ENCODE measurements around the gene KLK14. TPM values are rescaled to one million over a fixed set of nuclear protein-coding genes. Genes with fewer than 3 reads are reported as not detected.

Gene KLK14
- polyA plus RNA-seq, 1 donor from 2014 or later = not detected

DNA sequence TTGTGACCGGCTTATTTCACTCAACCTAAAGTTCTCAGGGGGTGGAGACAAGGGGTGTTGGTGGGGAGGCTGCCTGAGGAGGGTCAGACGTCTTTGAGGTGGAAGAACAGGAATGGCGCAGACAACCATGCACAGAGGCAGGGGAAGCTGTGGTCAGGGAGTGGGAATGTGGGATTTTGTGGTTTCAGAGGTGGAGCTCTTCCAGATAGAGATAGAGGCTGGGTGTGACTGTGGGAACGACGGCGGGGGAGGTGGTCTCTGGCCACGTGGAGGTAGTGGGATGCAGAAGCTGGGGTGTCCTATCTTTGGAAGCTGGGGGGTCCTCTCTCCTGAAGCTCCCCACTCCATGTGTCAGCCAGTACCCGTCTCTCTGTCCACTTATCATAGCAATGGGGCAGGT lies 7.8 kb upstream of the KLK14 start:
- H2AFZ ChIP-seq (ENCODE audit: low read depth, low read length) = no peak overlapping the region
- no peaks in the 10 kb centered on the region for H3K9me2 ChIP-seq (ENCODE audit: insufficient read depth, low read length)
- TF ChIP-seq MXI1 (conservative IDR thresholded peaks at IDR 0.05; ENCODE audit: poor library complexity, severe bottlenecking) (no peak), POLR2AphosphoS5 (IDR thresholded peaks at IDR 0.05) (no peak), EZH2 (IDR thresholded peaks at IDR 0.05; ENCODE audit: borderline replicate concordance, insufficient read depth, low read length, poor library complexity, severe bottlenecking) (no peak), SMC3 (conservative IDR thresholded peaks at IDR 0.05; ENCODE audit: poor library complexity) (no peak), TAF1 (IDR thresholded peaks at IDR 0.05; ENCODE audit: low read depth) (no peak), RAD21 (conservative IDR thresholded peaks at IDR 0.05) (no peak), CTCF (IDR thresholded peaks at IDR 0.05; ENCODE audit: poor library complexity, severe bottlenecking) (no peak), EP300 (conservative IDR thresholded peaks at IDR 0.05; ENCODE audit: poor library complexity, severe bottlenecking) (no peak)
- TF ChIP-seq, protein P1, sequence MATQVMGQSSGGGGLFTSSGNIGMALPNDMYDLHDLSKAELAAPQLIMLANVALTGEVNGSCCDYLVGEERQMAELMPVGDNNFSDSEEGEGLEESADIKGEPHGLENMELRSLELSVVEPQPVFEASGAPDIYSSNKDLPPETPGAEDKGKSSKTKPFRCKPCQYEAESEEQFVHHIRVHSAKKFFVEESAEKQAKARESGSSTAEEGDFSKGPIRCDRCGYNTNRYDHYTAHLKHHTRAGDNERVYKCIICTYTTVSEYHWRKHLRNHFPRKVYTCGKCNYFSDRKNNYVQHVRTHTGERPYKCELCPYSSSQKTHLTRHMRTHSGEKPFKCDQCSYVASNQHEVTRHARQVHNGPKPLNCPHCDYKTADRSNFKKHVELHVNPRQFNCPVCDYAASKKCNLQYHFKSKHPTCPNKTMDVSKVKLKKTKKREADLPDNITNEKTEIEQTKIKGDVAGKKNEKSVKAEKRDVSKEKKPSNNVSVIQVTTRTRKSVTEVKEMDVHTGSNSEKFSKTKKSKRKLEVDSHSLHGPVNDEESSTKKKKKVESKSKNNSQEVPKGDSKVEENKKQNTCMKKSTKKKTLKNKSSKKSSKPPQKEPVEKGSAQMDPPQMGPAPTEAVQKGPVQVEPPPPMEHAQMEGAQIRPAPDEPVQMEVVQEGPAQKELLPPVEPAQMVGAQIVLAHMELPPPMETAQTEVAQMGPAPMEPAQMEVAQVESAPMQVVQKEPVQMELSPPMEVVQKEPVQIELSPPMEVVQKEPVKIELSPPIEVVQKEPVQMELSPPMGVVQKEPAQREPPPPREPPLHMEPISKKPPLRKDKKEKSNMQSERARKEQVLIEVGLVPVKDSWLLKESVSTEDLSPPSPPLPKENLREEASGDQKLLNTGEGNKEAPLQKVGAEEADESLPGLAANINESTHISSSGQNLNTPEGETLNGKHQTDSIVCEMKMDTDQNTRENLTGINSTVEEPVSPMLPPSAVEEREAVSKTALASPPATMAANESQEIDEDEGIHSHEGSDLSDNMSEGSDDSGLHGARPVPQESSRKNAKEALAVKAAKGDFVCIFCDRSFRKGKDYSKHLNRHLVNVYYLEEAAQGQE (IDR thresholded peaks at IDR 0.05; ENCODE audit: borderline replicate concordance) = no peak
- no peak overlapping the region for H3K27ac ChIP-seq (ENCODE audit: low read length)
- no peaks in the 10 kb centered on the region for H3K79me2 ChIP-seq (replicated peaks; ENCODE audit: insufficient read depth, low read length)
- H4K20me1 ChIP-seq (ENCODE audit: insufficient read depth) = no peaks in the 10 kb centered on the region
- H3K27me3 ChIP-seq (ENCODE audit: insufficient read depth, low read depth, low read length) = no peaks in the 10 kb centered on the region
- H3F3A ChIP-seq (ENCODE audit: insufficient read depth, low read length, poor library complexity, severe bottlenecking) = no peaks in the 10 kb centered on the region
- H3K36me3 ChIP-seq (ENCODE audit: insufficient read depth, low read length) = no peaks in the 10 kb centered on the region
- H3K9me3 ChIP-seq (ENCODE audit: low read length) = no peaks in the 10 kb centered on the region
- no peak overlapping the region for H3K4me2 ChIP-seq (ENCODE audit: low read length)
- H3K9ac ChIP-seq (ENCODE audit: low read length) = no peak overlapping the region
- H3K4me3 ChIP-seq (ENCODE audit: low read length) = no peak overlapping the region

DNA sequence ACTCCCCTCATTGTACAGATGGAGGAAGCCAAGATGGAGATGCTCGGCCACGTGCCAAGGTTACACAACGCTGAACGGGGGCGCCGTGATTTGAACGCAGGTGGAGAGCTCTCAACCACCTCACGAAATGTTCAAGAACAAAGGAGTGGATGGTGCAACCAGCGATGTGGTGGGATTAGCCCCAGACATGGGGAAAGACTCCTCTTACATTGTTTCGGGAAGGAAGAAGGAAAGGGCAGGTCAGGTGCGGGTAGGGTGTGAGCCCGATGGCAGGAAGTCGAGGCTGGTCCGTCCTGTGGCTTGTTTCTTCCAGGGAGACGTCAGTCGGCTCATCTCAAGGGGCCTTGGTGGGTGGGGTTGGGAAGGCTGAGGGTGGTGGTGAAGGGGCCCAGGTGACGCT lies 7.1 kb upstream of the KLK14 start:
- H3K9ac ChIP-seq (ENCODE audit: low read length) = no peak overlapping the region
- H3K9me3 ChIP-seq (ENCODE audit: low read length) = no peaks in the 10 kb centered on the region
- H3K9me2 ChIP-seq (ENCODE audit: insufficient read depth, low read length) = no peaks in the 10 kb centered on the region
- H3K4me3 ChIP-seq (ENCODE audit: low read length) = no peak overlapping the region
- H3K36me3 ChIP-seq (ENCODE audit: insufficient read depth, low read length) = no peaks in the 10 kb centered on the region
- H3F3A ChIP-seq (ENCODE audit: insufficient read depth, low read length, poor library complexity, severe bottlenecking) = no peaks in the 10 kb centered on the region
- no peaks in the 10 kb centered on the region for H4K20me1 ChIP-seq (ENCODE audit: insufficient read depth)
- no peak overlapping the region for H3K27ac ChIP-seq (ENCODE audit: low read length)
- no peak for TF ChIP-seq MXI1 (conservative IDR thresholded peaks at IDR 0.05; ENCODE audit: poor library complexity, severe bottlenecking)
- TF ChIP-seq SMC3 (conservative IDR thresholded peaks at IDR 0.05; ENCODE audit: poor library complexity) = no peak
- no peak for TF ChIP-seq TAF1 (IDR thresholded peaks at IDR 0.05; ENCODE audit: low read depth)
- TF ChIP-seq CTCF (IDR thresholded peaks at IDR 0.05; ENCODE audit: poor library complexity, severe bottlenecking) = no peak
- TF ChIP-seq POLR2AphosphoS5 (IDR thresholded peaks at IDR 0.05) = no peak
- no peak for TF ChIP-seq EP300 (conservative IDR thresholded peaks at IDR 0.05; ENCODE audit: poor library complexity, severe bottlenecking)
- TF ChIP-seq, protein P1 (IDR thresholded peaks at IDR 0.05; ENCODE audit: borderline replicate concordance) = no peak
- no peak for TF ChIP-seq EZH2 (IDR thresholded peaks at IDR 0.05; ENCODE audit: borderline replicate concordance, insufficient read depth, low read length, poor library complexity, severe bottlenecking)
- TF ChIP-seq RAD21 (conservative IDR thresholded peaks at IDR 0.05) = no peak
- H3K4me2 ChIP-seq (ENCODE audit: low read length) = no peak overlapping the region
- H3K79me2 ChIP-seq (replicated peaks; ENCODE audit: insufficient read depth, low read length) = no peaks in the 10 kb centered on the region
- H3K27me3 ChIP-seq (ENCODE audit: insufficient read depth, low read depth, low read length) = no peaks in the 10 kb centered on the region
- no peak overlapping the region for H2AFZ ChIP-seq (ENCODE audit: low read depth, low read length)
